ENCODE measurements around the gene APOBEC4.

DNA sequence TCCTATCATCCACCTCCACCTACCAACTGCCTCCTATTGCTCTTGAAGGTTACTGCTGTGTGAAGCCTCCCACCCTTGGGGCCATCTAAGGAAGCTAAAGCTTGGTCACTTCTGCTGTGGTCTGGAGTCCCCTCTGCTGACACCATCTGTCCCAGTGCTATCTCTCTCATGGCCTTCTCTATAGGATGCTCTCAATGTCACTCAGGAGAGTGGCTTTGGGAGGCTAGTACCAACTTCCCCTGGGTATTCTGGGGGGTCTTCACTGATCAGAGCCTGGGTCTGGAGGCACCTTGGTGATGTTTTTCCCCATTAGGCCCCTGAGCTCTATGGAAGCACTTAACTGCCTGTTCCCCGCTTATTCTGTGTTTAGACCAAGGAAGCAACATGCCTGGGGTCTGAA is 50.6 kb downstream of the APOBEC4 start:
- TF ChIP-seq, protein P1, sequence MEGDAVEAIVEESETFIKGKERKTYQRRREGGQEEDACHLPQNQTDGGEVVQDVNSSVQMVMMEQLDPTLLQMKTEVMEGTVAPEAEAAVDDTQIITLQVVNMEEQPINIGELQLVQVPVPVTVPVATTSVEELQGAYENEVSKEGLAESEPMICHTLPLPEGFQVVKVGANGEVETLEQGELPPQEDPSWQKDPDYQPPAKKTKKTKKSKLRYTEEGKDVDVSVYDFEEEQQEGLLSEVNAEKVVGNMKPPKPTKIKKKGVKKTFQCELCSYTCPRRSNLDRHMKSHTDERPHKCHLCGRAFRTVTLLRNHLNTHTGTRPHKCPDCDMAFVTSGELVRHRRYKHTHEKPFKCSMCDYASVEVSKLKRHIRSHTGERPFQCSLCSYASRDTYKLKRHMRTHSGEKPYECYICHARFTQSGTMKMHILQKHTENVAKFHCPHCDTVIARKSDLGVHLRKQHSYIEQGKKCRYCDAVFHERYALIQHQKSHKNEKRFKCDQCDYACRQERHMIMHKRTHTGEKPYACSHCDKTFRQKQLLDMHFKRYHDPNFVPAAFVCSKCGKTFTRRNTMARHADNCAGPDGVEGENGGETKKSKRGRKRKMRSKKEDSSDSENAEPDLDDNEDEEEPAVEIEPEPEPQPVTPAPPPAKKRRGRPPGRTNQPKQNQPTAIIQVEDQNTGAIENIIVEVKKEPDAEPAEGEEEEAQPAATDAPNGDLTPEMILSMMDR (IDR thresholded peaks at IDR 0.05): no peak
- no peak for TF ChIP-seq POLR2A (IDR thresholded peaks at IDR 0.05)

Measured in body of pancreas (tissue), 4 donors.